OCI-M1 (cell line): ENCODE results near the gene EPHA10.
A peak's percentile ranks its signal among the peaks of the same experiment; 100 is the strongest.

Source experiments
- DNase-seq: peaks from one replicate; lab custom pipeline; 2025; lab: John Stamatoyannopoulos, UW

EPHA10 gene

DNA sequence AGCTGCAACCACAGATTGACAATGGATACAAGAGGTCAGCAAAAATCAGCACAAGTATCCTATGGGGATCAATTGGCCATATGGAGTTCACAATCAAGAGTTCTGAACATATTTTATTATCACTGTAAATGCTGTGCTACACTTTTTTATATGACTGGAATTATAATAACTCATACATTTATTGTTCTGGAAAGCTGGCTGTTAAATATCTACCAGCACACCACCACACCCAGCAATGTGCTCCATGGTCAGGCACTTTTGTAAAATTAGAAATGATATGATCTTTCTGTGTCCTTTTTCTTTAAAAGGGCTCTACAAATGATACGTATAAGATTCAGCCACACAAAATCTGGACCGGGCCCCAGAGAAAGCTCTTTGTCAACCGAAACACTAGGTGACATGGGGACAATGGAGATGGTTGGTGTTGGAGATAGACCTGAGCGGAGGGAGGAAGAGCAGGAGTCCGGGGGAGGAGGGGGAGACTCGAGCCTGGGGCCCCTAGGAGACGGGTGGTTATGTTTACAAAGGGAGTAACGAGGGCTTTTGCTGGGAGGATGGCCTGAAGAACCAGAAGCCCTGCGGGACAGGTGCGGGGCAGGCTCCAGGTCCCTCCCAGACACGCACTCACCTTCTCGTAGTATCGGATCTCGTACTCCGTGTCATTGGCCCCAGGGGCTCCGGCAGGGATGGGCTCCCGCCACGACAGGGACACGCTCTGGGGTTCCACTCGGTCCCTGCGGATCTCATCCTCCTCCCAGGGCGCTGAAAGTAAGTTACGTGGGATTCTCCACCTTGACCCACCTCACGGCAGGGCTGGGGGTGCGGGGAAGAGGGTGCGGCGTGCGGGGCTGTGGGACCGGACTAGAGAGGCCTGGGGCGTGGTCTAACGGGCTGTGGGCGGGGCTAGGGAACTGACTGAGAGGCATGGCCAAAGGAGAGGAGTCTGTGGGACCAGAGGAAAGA, 30.0 kb downstream of the EPHA10 start:
- no peak for DNase-seq

DNA sequence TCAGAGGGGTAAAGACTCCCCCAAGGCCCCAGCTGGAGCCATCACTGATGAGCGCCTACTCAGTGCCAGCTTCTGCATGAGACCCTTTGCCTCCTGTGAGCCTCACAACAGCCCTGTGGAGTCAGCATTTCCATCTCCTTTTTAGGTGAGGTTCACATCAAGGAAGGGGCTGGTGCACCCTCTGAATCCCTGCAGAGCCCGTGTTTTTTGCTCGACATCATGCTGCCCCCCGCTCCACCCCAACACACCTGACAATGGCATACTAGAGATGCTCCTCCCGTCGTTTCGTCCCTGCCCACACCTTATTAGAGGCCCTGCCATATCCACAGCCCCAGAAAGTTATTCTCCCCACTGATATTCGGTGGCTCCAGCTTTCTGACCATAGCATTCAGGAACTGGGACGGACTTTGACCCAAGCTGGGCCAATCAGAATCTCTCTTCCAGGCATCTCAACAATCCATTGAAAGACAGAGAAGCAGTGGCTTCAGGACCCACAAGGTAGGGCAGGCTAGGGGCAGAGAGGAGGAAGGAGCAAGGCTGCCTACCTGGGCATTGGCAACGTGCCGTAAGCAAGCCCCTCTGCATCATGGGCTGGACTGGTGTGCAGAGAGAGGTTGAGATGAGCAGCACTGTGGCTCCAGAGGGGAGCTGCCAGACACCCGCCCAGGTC, 32.7 kb downstream of the EPHA10 start:
- no peak for DNase-seq

DNA sequence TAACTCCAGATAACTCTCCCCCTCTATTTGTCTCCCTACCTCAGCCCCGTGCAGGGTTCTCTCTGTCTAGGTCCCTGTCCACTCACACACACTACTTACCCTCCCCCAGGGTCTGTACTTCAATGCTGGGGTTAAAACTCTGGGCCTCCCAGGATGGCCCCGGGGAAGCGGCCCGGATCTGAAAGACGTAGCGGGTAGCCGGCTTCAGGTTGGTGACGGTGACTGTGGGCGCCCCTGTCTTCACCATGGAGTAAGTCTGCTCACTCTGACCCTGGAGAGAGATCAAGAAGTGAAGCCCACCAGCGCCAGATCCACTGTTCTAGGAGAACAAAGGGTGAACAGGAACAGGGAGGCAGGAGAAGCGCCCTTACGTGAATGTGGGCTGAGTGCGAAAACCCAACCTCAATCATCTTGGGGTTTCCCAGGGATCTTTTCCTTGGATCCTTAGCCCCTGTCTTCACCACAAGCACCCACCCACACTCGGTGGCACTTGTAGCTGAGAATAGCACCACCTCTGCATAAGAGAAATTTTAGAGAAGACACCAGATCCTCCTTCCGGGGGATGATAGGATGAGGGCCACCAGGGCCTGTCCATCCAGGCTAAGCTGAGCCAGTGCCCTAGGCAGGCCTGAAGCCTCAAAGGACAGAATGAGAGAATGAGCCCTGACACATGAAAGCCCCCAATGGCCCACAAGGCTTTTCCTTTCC, 33.5 kb downstream of the EPHA10 start:
- DNase-seq = no peak

DNA sequence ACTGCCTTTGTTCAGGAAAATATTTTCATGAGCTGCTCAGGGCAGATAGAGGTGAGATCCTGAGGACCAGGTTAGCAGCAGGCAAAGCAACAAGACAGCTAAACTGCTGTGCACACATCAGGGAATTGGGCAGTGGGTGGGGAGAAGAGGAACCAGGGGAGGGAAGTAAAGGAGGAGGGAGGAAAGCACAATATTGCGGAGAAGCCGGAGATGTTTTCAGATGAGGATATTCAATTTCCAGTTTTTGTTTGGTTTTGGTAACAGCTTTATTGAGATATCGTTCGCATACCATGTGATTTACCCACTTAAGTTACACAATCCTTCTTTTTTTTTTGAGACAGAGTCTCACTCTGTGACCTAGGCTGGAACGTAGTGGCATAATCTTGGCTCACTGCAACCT, 34.5 kb downstream of the EPHA10 start:
- no peak for DNase-seq

DNA sequence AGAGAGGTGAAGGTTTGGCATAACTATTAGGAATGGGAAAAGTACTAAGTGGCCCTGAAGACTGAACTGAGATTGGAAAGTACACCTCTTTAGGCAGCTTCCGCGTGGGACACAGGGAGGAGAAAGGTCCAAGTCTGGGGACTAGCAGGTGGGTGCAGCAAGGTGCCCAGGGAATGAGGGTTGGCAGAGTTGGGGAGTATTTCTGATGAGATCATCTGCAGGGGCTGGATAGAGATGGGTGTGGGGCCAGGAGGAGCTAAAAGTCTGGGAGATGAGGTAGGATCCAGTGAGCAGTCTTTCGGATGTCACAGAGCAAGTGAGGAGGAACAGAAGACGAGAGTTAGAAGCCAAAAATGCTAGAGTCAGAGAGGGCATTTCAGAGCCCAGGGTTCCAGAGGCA, 36.5 kb downstream of the EPHA10 start:
- no peak for DNase-seq

DNA sequence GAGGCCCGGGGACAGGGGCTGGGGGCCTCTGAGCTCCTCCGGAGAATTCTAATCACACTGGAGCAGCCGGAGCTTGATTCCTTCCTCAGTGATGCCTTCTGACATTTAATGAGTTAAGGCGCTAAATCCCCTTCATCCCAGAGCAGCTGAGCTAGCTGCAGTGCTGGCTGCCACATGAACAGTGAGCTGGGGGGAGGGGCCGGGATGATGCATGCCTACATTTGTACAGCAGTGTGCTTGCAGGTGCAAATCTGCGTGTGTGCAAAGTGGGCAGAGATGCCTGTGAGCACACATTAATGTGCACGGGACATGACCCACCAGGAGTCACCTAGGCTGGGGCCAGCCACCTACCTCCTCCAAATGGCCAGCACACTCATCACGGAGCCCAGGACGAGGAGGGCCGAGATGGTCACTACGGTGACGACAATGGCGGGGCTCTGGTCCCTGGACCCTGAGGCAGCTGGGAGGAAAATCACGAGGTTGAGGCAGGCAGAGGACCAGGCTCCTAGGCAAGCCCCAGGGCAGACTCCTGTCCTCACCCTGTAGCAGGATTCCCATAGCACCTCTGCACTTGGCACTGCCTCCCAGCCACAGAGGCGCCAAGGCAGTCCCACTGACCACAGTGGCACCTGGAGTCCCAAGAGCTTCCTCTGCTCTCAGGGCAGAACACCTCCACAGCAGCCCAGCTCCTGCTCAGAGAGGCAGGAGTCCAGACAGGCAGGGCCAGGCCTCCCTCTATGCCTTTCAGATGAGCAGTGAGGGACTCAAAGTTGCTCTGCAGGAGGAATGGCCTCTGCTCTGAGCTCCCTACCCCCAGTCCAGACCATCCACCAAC, 38.0 kb downstream of the EPHA10 start:
- DNase-seq = no peak

DNA sequence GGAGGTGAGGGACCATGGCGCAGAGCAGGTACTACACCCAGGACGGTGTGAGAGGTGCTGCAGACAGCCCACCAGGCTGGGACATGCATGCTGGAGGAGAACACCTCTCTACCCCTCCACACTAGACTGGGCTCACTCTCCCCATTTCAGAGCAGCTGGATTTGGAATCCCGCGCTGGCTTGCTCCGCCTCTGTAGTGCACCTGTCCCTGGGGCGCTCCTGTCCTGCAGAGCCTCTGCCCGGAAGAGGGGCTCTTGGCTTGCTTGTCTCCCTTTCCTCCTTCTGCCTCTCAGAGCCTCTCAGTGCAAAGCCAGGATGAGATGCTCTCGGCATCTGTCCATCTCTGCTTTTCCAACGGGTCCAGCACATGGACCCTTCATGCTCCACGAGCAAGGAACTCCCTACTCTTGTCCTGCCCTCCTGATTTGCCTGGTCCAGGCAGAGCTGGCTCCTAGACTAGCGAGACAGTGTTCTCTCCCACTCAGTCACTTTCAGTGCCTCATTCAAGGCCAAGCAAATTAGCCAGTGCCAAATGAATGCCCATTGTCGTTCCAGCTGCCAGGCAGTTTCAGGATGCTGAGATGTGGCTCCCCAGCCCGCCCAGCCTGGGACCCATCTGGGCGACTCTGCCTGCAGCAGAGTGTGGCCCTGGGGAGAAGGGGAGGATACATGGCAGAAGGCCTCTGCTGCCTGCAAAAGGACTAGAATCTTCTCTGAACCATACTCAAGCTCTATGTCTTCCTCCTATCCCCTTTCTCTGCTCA, 38.9 kb downstream of the EPHA10 start:
- no peak for DNase-seq

DNA sequence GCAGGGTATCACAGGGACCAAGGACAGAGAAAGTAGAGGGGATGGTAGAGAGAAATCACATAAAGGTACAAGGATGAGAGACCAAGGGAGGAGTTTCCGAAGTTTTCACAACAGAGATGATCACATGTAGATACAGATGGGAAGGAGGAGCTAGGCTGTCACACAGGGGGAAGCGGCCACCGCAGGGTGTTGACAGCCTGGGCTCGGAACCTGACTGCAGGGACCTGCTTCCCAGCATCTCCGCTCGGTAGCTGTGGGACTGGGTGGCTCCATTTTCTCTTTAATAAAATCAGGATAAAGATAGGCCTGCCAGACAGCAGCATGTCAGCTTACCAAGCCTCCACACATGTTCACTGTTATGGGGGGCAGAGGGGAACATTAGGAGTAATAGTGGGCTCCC, 40.3 kb downstream of the EPHA10 start:
- no peak for DNase-seq

DNA sequence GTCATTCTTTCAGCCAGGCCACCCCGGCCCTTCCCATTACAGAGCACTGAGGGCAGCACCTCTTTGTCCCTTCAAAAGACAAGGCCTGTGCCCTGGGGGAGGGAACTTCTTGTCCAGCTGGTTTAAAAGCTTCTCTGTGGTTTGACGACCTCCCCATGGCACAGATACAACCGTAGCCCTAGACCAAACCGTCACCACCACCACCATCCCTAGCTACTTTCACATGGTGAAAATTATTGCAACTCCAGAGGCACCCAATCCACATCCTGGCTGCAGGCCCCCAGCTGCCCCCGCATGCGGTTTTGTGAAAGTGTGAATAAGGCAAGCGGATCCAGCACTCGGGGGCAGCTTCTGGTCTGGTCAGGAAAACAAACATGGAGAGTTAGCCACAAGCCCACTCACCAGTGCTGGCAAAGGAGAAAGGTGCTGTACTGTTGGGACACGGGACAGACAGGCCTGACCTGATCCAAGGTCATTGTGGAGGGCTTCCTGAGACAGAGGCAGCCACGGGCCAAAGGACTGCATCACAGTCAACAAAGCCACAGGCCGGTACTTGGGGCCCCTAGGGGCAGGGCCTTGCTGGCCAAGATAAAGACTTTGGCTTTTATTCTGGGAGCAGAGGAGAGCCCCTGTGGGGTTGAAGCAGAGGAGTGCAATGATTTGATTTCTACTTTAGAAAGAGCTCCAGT, 41.4 kb downstream of the EPHA10 start:
- DNase-seq = peak; percentile 53

DNA sequence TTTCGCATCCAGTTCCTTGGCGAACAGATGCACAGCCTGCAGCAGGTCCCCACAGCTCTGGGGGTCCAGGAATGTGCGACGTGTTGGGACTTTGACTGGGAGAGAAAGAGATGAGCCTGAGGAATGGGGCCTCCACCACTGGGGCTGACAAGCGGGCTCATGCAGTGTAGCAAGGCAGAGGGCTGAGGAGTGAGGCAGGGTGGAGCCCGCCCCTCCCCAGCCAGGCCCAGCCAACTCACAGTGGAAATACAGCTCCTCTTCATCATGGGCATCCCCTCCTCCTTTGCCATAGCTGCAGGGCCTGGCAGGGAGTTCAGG, 41.9 kb downstream of the EPHA10 start:
- no peak for DNase-seq

DNA sequence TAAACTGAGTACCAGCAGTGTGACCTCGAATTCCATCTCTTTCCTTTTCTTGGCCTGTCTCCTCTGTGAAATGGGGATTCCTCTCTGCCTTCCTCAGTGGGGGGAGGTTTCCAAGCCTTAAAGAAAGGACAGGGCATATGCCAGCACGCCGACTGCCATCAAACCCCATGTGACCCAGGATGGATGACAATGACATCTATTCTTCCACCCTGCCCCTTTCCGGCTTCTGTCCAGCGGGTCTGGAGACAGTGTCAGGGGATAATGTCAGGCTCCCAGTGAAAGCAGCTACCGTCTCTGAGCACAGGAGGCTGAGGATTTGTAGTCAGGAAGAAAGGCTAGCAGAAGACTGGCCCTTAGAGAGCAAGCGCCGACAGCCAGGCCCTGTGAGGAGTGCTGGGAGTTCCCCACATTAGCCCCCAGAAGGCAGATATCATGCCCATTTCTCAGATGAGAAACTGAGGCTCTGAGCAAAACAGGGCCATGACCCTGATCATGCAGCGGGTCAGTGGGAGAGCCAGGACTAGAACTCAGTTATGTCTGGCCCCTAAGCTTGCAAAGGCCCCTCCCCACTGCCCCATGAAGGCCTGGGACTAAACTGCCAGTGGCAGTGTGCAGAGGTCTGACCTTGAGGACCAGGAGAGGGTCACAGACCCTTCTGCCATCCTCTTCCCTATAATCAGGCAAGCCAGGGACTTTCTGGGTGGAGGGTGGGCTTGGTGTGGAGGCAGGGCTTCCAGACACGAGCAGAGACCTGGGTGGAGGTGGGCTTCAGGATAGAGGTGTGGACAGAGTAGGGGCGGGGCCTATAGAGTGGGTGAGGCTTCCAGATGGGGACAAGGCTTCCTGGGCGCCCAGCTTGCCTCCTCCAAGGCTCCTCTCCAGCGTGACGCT, 42.5 kb downstream of the EPHA10 start:
- no peak for DNase-seq

DNA sequence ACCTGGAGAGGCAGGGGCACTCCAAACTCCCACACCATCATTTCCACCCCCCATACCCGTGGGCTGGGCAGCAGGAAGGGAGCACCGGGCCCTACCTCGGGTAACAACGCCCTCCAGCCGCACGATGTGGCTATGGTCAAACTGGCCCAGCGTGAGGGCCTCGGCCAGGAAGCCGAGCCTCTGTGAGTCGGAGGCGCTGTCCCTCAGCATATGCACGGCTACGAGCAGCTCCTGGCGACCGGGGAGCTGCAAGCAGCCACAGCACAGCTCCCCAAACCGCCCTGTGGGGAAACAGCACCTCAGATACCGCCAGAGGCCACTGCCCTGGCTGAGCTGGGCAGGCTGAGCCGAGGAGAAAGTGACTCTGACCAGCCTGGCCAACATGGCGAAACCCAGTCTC, 43.4 kb downstream of the EPHA10 start:
- no peak for DNase-seq

DNA sequence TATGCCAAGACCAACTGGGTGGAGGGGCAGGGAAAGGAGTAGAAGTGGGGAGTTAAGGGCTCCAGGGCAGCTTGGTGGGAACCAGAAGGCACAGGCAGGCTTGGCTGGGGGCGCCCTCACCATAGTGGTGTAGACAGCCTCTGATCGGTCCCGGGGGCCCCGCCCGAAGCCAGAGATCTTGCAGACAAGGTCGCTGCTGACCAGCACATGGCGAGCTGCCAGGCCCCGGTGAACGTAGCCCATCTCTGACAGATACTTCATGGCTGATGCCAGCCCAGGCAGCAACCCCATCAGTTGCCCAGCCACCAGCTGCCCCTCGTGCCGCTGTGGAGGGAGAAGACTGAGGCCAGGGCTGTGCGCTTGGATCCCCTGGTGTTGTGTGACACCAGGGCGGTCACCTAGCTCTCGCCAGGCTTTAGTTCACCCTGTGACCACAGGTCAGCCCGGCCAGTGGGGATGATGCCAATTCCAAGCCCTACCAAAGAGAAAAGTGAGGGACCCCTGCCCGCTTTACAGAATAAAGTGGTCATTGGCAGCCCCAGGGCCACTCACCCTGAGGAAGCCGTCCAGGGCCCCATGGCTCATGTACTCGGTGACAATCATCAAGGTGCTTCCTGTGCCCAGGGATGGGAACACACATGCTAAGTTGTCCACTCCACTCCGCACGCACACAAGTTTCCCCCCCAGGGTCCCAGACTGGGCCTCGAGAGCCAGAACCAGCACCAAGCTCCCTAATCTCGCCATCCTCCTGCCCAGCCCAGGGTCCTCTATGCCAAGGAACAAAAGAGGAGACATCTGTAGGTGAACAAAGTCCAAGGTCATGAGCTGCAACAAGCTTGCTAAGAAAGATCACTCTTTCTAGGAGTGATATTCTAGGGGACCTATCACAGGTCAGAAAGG, 44.4 kb downstream of the EPHA10 start:
- no peak for DNase-seq

DNA sequence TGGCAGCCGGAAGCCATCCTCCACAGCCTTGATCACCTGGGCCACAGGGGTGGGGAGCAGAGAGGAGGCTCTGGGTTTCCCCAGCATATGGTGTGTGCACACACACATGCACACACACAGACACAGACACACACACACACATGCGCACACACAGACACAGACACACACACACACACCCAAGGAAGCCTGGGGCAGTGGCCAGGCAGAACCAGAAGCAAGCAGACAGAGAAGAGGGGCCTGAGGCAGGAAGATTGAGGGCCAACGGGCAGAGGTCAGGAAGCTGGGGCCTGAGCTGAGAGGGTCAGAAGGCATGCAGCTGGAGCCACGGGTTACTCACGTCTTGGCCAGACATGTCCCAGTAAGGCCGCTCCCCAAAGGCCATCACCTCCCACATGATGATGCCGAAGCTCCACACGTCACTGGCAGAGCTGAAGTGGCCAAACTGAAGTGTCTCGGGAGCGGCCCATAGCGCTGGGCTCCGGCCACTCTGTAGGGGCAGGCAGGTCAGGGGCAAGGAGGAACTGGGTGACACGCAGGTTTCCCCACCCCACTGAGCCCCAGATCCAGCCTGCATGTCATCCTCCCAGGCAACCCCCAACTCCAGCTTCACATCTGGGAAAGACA, 45.2 kb downstream of the EPHA10 start:
- DNase-seq = no peak

DNA sequence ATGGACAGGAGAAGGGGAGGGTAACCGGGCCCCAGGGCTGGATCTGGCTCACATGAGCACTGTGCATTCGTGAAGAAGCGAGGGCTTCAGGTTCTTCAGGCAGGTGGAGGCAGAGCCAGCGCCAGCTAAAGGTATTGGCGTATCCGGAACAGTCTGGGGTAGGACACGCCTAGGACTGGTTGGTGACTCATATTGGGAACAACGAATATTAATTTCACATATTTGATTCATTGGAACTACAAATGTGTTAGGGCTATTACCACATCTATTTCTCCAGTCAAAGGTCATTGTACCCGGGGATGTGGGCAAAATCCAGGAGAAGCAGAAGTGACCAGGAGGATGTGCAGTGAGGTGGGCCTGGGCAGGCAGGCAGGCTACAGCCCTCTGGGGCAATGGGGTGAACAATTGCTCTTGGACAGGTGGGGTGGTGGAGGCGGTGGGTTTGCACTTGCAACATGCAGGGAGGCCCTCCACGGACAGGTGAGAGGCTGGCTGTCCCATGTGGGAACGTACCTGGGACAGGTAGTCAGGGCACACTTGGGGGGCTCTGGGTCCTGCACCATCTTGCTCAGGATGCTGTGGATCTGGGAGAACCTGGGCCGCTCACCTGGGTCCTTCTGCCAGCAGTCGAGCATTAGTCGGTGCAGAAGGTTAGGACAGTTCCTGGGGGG, 45.9 kb downstream of the EPHA10 start:
- no peak for DNase-seq

DNA sequence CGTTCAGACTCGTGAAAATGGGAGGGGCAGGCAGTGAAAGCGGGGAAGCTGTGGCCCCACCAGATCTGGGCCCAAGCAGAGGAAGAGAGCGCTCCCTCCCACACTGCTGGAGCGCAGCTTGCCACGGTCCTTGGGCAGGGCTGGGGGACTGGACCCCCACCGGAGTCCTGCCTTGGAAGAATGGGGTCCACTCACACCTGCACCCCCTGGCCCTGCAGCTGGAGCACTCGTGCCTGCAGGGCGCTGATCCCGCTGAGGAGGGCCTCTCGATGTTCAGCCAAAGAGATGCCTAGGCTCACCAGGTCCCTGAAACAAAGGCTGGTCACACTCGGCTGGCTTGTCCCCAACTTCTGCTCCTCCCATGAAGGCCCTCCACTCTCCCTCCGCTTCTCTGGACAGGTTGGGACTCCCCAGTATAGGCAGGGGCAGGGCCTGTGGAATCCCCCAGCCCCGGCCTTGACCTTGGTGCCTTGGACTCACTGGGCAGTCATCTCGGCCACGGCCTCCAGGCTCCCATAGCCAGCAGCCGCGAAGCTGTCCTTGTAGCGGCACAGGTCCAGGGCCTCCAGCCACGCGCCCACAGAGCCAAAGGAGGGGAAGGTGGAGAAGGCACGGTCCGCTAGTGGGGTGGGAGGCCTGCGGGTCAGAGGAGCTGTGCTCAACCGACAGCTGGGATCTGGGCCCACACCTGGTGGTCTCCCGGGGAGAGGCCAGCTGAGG, 46.6 kb downstream of the EPHA10 start:
- no peak for DNase-seq

DNA sequence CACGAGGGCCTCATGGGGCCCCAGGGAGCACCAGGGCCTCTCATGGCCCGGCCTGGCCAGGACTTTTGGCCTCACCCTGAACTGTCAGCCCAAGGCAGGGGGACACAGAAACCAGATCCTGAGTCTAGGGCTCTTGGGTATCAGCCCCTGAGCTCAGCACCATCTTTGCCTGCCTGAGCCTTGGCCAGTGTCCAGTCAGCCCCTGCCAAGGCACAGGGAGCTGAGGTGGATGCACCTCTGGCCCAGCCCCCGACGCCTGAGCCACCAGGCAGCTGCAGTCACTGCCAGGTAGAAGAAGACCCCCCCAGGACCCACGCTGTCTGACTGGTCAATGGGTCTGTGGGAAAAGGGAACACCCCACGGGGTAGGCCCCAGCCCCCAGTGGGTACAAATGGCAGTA, 47.3 kb downstream of the EPHA10 start:
- no peak for DNase-seq
